ENCODE data around the gene WASHC2A.
"Not testable (repeated sequence)": the region's sequence is repeated elsewhere in the genome, so short reads cannot be mapped to it uniquely, and the experiment has no call there.

The WASHC2A gene

GRCh38 chr10:50067546-50068351, at the start of gene WASHC2A:
WASHC2A (plus strand) TSS chr10:50067954; CDS start chr10:50068006, 52 bp downstream.
- peak; percentile 25 for DNase-seq (ENCODE audit: low read depth)

- not testable (repeated sequence) for DNase-seq (ENCODE audit: low read depth)
These were observed 48.5 kb upstream of the WASHC2A start for GRCh38 chr10:50019279-50019678.

DNA sequence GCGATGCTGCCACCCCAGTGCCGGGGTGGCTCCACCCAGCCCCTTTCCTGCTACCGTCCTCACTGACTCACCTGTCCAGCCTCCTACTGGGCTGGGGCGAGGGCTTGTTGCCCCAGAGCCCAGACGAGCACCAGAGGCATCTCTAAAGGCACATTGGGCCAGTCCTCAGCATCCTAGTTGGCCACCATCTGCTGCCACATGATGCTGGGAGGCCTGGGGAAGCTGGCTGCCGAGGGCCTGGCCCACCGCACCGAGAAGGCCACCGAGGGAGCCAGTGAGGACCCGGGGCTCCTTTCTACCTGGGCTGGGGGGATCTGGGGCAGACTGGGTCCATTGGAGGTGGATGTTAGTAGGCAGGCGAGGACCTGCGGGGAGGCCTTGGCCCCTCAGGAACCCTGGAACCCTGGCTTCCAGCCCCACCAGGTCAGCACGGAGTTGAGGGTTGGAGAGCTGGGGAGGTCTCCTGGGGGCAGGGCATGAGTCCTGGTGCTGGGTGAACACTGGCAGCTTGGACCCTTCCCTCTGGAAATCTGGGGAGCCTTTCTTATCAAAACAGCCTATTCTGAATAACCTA, 47.2 kb upstream of the WASHC2A start:
- not testable (repeated sequence) for DNase-seq (ENCODE audit: low read depth)

DNA sequence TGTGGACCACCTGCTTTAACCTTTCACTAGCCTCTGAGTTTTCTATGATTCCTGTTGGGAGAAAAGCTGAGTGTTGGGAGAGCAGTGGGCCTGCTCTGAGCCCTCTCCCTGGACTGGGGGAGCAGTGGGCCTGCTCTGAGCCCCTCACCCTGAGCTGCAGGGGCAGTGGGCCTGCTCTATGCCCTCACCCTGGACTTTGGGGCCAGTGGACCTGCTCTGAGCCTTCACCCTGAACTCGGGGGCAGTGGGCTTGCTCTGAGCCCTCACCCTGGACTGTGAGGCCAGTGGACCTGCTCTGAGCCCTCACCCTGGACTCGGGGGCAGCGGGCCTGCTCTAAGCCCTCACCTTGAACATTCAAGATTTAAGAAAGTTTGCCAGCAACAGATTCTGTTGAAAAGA, 46.1 kb upstream of the WASHC2A start:
- no peak for DNase-seq (ENCODE audit: low read depth)

GRCh38 chr10:50024716-50025383, 42.9 kb upstream of the WASHC2A start:
- DNase-seq (ENCODE audit: low read depth) = not testable (repeated sequence)

DNA sequence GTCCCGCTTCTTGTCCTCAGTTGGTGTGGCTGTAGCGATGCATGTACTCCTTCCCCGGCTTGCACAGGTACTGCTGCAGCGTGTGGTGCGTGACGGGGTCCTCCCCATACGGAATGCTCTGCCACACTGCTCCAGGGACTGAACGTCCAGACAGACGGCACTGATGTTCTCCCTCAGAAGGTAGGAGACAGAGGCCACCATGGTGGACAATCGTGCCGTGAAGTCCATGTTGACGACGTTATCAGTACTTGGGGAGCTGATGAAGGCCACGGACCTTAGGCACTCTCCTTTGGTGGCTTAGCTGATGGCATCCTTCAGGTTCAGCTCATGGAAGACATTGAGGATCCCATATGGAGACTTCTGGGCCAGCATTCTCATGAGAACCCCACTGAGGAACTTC, 42.1 kb upstream of the WASHC2A start:
- no peak for DNase-seq (ENCODE audit: low read depth)

- DNase-seq (ENCODE audit: low read depth) = no peak
These were observed 40.6 kb upstream of the WASHC2A start for GRCh38 chr10:50027195-50027594.

- no peak for DNase-seq (ENCODE audit: low read depth)
These were observed 34.3 kb upstream of the WASHC2A start for GRCh38 chr10:50033481-50033880.

DNA sequence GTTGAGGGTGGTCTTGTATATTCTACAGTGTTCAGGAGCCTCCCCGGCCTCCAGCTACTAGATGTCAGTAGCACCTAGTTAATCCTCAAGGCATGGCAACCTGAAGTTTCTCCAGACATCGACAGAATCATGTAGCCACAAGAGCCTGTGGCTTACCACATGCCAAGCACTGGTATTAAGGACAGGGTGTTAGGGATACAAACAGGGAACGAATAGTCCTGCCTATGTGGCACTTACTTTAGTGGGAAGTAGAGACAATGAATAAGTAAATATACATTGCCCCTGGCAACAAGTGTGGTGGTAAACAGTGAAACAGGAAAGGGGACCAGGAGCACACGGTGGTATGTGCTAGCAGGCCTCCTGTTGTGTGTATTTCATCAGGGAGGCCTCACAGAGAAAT, 32.4 kb upstream of the WASHC2A start:
- not testable (repeated sequence) for DNase-seq (ENCODE audit: low read depth)

DNA sequence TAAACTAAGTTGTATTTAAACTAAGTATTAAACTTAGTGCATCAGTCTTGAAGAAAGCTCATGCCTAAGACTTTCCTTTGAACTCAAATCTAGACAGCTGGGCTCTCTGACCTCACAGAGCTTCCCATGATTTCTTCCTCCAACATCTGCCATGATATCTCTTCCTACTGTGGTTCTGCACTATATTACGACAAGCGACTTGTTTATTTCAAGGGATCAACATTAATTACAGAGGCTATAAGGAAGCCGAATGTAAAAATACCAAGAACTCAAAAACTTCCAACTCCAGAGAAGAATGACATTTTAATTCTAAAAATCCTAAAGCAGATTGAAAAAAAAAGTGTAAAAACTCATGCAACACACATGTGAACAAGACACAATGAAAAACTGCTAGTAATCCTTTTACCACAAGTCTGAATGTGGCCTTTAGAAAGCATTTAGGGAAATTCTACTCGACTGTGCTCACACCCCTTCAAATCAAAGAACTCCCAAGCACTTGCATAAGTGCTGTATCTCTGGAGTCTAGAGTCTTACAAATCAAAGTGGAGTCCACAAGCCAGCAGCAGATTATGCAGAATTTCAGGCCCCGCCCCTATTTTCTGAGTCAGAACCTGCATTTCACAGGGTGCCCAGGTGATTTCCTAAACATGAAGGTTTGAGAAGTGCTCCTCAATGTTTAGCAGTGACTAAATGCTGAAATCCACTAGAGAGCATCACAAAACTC, 22.7 kb upstream of the WASHC2A start:
- DNase-seq (ENCODE audit: low read depth) = no peak

GRCh38 chr10:50046457-50046856, 21.3 kb upstream of the WASHC2A start:
- not testable (repeated sequence) for DNase-seq (ENCODE audit: low read depth)

DNA sequence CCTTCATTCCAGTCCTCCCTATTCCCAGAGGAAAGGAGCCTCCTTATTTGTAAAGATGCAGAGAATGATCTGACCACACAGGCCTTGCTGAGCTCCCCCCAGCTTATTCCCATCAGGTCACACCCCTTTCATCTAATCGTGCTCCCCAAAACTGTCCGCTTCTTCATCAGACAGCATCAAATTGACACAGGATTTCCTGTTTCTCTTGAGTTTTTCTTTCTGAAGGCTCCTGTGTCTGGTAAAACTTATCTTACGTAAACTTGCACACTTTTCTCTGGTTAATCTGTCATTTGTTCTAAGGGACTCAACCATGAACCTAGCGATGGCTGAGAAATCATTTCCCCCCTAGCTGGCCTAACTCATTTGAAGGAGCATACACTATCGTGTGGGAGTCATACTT, 20.2 kb upstream of the WASHC2A start:
- not testable (repeated sequence) for DNase-seq (ENCODE audit: low read depth)

GRCh38 chr10:50051995-50052660, 15.6 kb upstream of the WASHC2A start:
- DNase-seq (ENCODE audit: low read depth) = not testable (repeated sequence)

DNA sequence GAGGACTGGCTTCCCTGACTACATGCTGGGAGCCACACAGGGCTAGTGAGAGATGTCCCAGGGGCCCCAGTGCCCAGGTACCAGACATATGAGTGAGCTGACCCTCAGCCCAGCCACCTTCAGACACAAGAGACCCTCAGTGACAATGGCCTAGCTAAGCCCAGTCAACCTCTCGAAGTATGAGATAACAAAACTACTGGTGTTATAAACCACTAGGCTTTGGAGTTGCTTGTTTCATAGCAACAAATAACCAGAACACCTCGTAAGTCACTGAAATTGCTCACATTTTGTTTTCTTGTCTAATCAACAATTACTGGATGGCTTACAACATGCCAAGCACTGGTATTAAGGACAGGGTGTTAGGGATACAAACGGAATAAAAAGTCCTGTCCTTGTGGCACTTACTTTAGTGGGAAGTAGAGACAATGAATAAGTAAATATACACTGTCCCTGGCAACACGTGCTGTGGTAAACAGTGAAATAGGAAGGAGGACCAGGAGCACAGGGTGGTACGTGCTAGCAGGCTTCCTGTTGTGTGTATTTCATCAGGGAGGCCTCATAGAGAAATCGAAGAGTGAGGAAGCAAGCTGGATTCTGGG, 14.9 kb upstream of the WASHC2A start:
- DNase-seq (ENCODE audit: low read depth) = not testable (repeated sequence)

- not testable (repeated sequence) for DNase-seq (ENCODE audit: low read depth)
These were observed 12.1 kb upstream of the WASHC2A start for GRCh38 chr10:50055494-50056292.

DNA sequence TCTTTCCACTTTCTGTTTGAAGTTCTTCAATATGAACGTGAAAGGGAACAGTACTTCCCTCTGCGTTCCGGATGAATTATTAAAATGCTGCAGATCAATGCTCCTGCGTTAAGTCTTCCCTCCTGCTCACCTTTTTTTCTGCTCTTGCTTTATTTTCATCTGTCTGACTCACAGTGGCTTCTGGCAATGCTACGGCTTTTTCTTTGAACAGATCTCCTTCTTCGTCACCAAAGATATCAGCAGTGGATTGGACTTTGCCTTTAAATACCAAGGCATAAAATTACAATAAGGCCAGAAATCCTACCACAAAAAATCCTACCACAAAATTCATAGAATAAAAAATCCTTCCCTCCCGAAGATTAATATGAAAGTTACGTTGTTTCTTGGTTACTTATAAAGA, 11.1 kb upstream of the WASHC2A start:
- DNase-seq (ENCODE audit: low read depth) = not testable (repeated sequence)

DNA sequence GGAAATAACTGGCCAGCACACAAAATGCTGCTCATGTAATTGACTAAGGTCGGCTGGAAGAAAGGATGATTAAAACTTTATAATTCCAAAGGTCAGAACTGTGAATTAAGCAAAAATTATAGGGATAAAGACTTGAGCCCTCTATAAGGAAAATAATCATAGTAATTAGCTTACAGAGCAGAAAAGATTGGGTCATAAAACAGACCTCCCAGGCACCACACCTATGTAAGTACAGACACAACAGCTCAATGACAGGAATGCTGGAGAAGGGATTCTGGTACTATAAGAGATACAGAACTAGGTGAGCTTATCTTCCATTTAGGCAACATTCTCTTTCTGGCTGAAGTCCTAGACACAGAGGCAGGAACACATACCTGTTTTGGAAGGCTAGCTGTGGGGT, 9.0 kb upstream of the WASHC2A start:
- not testable (repeated sequence) for DNase-seq (ENCODE audit: low read depth)

GRCh38 chr10:50059946-50060345, 7.8 kb upstream of the WASHC2A start:
- DNase-seq (ENCODE audit: low read depth) = not testable (repeated sequence)

DNA sequence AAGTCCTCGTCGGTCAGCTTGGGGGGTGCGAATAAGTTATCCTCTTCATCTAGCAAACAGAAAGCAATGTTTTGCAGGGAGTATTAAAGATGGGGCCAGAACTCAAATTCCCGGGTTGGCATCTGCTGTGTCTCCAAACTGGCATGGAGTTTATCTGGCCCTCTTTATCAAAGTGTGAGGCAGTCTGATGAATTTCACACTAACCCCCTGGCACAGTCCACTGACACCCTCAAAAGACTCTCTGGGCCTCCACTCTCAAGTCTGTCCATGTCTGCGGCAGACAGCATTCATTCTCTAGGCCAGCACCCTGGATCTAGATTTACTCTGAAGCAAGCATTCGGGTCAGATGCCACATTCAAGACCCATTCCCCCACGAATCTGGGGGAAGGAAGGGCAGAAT, 6.2 kb upstream of the WASHC2A start:
- DNase-seq (ENCODE audit: low read depth) = not testable (repeated sequence)

DNA sequence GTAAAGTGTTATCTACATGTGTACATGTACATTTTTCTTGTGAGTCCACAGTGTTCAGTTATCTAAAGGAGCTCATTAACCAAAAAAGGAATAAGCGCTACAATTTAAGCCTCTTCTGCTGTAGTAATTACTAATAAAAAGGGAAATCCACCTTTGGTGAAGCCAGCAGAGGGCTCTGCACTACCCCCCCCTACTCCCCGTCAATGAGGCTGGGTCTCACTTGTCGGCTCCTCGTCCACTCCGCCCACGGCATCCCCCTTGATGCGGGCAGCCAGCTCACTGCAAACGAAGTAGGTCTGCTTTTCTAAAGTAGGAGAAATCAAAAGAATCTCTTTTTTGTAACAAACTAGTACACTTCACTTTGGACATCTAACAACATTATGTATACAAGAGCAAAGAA, 4.7 kb upstream of the WASHC2A start:
- DNase-seq (ENCODE audit: low read depth) = no peak

DNA sequence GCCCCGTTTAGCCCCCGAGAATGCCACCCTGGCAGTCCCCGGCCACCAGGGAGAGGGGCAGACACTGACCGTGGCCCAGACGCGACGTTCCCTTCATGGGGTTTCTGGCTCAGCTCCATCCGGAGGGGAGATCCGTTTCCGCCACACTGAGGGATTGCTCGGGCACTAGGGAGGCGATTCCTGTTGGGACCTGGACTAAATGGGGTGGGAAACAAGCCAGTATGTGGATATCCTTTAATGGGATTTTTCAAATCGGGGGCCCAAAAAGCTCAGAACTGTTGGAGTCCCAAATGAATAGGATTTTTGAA, 552 bp downstream of the WASHC2A start:
- not testable (repeated sequence) for DNase-seq (ENCODE audit: low read depth)

Measured in T-helper 22 cell (primary cell).